ENCODE data around the gene LRRN2.
A peak's percentile ranks its signal among the peaks of the same experiment; 100 is the strongest.

The LRRN2 gene

GRCh38 chr1:204583909-204584632, 101.5 kb downstream of the LRRN2 start:
- Histone ChIP-seq H3K9me3 (ENCODE audit: severe bottlenecking) (peaks cover 4% of the 10 kb centered on the region), H3K27me3 (ENCODE audit: insufficient read depth, low read depth, severe bottlenecking) (no peaks in the 10 kb centered on the region), H3K27ac (no peak overlapping the region), H3K36me3 (no peaks in the 10 kb centered on the region), H3K4me3 (ENCODE audit: low read depth, low read length) (no peak overlapping the region)
- TF ChIP-seq CTCF (IDR thresholded peaks at IDR 0.05; ENCODE audit: low read depth, low read length), result no peak
- DNase-seq, result no peak

GRCh38 chr1:204581759-204582158, 103.8 kb downstream of the LRRN2 start:
- DNase-seq, result no peak
- Histone ChIP-seq H3K4me3 (ENCODE audit: low read depth, low read length) (no peak overlapping the region), H3K36me3 (no peaks in the 10 kb centered on the region), H3K9me3 (ENCODE audit: severe bottlenecking) (peaks cover 4% of the 10 kb centered on the region), H3K27ac (no peak overlapping the region), H3K27me3 (ENCODE audit: insufficient read depth, low read depth, severe bottlenecking) (no peaks in the 10 kb centered on the region)
- TF ChIP-seq CTCF (IDR thresholded peaks at IDR 0.05; ENCODE audit: low read depth, low read length), result no peak

GRCh38 chr1:204580862-204581261, 104.7 kb downstream of the LRRN2 start:
- Histone ChIP-seq H3K27ac (no peak overlapping the region), H3K36me3 (no peaks in the 10 kb centered on the region), H3K4me3 (ENCODE audit: low read depth, low read length) (no peak overlapping the region), H3K9me3 (ENCODE audit: severe bottlenecking) (no peaks in the 10 kb centered on the region), H3K27me3 (ENCODE audit: insufficient read depth, low read depth, severe bottlenecking) (no peaks in the 10 kb centered on the region)
- TF ChIP-seq CTCF (IDR thresholded peaks at IDR 0.05; ENCODE audit: low read depth, low read length), result no peak
- DNase-seq, result no peak

GRCh38 chr1:204579681-204580080, 105.9 kb downstream of the LRRN2 start:
- H3K36me3 ChIP-seq, result no peaks in the 10 kb centered on the region
- no peak for TF ChIP-seq CTCF (IDR thresholded peaks at IDR 0.05; ENCODE audit: low read depth, low read length)
- no peak overlapping the region for H3K4me3 ChIP-seq (ENCODE audit: low read depth, low read length)
- H3K9me3 ChIP-seq (ENCODE audit: severe bottlenecking), result no peaks in the 10 kb centered on the region
- peak; percentile 92 for DNase-seq
- H3K27ac ChIP-seq, result peak overlapping the region; percentile 84
- H3K27me3 ChIP-seq (ENCODE audit: insufficient read depth, low read depth, severe bottlenecking), result no peaks in the 10 kb centered on the region

- no peak overlapping the region for H3K4me3 ChIP-seq (ENCODE audit: low read depth, low read length)
Measured at GRCh38 chr1:204578867-204579664, 106.5 kb downstream of the LRRN2 start.

More at GRCh38 chr1:204578867-204579664, 106.5 kb downstream of the LRRN2 start:
- H3K9me3 ChIP-seq (ENCODE audit: severe bottlenecking), result no peaks in the 10 kb centered on the region
- H3K27me3 ChIP-seq (ENCODE audit: insufficient read depth, low read depth, severe bottlenecking), result no peaks in the 10 kb centered on the region
- DNase-seq, result peak; percentile 76
- H3K36me3 ChIP-seq, result no peaks in the 10 kb centered on the region
- TF ChIP-seq CTCF (IDR thresholded peaks at IDR 0.05; ENCODE audit: low read depth, low read length), result no peak
- H3K27ac ChIP-seq, result peak overlapping the region; percentile 84
